HG02588 (cell line): Measurements from ENCODE around the gene ZNF8.
A peak's percentile ranks its signal among the peaks of the same experiment; 100 is the strongest.
"Not testable (repeated sequence)": the region's sequence is repeated elsewhere in the genome, so short reads cannot be mapped to it uniquely, and the experiment has no call there.

Experiments
- ATAC-seq: cut with Tn5 transposase; IDR thresholded peaks from one replicate; pipeline ENCODE4 v1.9.1; 2021; ENCODE audit warnings: mild to moderate bottlenecking, moderate library complexity; ENCODE audit not compliant: unreplicated experiment

Gene ZNF8

GRCh38 chr19:58278541-58279041 lies at the start of gene ZNF8:
Gene ZNF8 (plus strand): TSS chr19:58278955. CDS start chr19:58279082, 127 bp downstream.
- ATAC-seq = peak; percentile 96

DNA sequence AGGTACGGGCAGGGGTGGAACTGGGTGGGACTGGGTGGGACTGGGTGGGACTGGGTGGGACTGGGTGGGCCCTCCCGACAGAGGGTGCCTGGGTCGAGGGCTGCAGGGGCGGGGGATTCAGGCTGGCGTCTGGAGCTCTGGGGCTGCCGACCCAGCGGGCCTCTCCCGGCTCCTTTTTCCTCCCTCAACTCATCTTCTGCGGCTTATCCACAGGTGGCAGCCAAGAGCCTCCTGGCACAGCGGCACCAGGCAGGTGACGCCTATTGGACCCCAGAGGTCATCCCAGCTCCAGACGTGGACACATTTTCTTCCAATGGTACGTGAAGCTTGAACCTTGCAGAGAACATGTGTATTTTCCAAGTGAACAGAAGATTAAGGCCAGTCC lies 49.5 kb upstream of the ZNF8 start:
- no peak for ATAC-seq

DNA sequence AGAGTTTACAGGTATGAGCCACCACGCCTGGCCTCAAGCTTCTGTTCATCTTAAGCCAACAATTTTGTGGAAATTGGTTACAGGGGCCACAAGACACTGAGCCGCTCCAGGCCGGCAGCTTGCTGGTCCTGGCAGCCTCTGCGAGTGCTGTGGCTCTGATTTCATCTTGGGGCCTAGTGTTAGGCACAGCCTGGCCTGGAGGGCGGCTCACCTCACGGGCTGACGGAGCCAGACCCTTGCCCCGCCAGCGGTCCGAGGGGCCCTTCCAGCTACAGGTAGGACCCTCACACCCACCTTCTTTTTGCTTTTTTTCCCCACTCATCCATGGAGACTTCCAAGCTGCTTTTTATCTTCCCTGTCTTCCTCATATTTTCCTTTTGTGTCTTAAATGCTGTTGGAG lies 41.4 kb upstream of the ZNF8 start:
- ATAC-seq = no peak

GRCh38 chr19:58243351-58243750 lies 35.4 kb upstream of the ZNF8 start:
- no peak for ATAC-seq

GRCh38 chr19:58248886-58249285 lies 29.9 kb upstream of the ZNF8 start:
- ATAC-seq = no peak

- no peak for ATAC-seq
Observed at GRCh38 chr19:58252102-58252685, 26.6 kb upstream of the ZNF8 start.

- ATAC-seq = not testable (repeated sequence)
Observed at GRCh38 chr19:58258259-58258658, 20.5 kb upstream of the ZNF8 start.

DNA sequence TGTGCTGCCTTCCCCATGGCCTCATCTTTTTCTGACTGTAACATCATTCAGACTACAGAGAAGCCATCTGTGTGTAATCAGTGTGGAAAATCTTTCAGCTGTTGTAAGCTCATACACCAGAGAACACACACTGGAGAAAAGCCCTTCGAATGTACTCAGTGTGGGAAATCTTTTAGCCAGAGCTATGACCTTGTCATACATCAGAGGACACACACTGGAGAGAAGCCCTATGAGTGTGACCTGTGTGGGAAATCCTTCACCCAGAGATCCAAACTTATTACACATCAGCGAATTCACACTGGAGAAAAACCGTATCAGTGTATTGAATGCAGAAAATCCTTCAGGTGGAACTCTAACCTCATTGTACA lies 17.2 kb upstream of the ZNF8 start:
- ATAC-seq = no peak

DNA sequence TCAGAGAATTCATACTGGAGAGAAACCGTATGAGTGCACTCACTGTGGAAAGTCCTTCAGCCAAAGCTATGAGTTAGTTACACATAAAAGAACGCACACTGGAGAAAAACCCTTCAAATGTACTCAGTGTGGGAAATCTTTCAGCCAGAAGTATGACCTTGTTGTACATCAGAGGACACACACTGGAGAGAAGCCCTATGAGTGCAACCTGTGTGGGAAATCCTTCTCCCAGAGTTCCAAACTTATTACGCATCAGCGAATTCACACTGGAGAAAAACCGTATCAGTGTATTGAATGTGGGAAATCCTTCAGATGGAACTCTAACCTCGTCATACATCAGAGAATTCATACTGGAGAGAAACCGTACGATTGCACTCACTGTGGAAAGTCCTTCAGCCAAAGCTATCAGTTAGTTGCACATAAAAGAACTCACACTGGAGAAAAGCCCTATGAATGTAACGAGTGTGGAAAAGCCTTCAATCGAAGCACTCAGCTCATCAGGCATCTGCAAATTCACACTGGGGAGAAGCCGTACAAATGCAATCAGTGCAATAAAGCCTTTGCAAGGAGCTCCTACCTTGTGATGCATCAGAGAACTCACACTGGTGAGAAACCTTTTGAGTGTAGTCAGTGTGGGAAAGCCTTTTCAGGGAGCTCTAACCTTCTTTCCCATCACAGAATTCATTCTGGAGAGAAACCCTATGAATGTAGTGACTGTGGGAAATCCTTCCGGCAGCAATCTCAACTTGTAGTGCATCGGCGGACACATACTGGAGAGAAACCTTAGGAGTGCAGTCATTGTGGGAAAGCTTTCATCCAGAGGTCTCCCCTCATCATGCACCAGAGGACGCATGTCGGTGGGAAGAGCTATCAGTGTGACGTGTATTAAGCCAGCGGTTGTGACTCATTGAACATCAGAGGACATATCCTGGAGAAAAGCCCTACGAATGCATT lies 16.5 kb upstream of the ZNF8 start:
- no peak for ATAC-seq

- ATAC-seq = no peak
Observed at GRCh38 chr19:58262922-58263296, 15.8 kb upstream of the ZNF8 start.

DNA sequence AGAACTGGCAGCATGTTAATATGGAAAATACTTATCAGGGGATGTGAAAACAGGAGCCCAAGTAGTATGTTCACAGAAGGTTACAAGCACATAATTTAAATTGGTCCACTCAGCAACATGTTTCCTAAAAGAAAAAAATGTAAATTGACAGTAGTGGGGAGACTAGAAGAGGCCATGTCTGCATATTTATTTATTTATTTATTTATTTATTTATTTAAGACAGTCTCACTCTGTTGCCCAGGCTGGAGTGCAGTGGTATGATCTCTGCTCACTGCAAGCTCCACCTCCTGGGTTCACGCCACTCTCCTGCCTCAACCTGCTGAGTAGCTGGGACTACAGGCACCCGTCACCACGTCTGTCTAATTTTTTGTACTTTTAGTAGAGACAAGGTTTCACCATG lies 13.7 kb upstream of the ZNF8 start:
- no peak for ATAC-seq

DNA sequence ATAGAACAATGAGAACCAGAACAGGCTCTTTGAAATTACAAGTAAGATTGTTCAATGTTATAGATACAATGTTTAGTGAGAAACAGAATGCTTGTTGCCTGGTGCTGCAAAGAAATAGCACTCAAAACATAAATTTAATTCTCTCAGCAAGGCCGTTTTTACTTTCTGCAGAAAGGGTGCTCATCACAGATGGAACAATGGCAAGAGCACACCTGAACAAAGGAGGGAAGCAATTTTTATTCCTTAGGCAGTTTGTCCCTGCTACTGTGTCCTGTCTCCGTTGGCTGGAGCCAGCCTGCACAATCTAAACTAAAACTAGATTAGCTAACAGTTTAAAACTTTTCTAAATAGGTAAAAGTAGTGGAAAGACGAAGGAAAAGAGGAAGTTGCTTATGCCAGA lies 10.4 kb upstream of the ZNF8 start:
- no peak for ATAC-seq

DNA sequence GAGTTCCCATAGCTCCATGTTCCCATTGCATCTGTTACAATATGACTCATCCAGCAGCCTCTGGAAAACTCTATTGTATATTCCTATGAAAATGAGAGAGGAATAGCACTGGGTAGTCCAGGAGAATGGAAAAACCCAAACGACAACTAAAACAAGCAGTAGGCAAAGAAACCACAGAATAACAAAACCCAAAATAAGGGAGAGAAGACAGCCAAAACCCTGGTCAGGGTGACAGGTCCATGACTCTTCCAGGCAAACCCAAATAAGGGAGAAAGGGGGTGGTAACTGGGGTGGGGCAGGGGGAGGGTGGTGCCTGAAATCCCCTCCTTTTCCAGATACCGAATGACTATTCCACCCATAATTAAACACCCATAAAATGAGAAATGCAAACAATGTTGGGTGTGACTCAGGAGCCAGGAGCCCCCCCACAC lies 4.0 kb upstream of the ZNF8 start:
- ATAC-seq = no peak

DNA sequence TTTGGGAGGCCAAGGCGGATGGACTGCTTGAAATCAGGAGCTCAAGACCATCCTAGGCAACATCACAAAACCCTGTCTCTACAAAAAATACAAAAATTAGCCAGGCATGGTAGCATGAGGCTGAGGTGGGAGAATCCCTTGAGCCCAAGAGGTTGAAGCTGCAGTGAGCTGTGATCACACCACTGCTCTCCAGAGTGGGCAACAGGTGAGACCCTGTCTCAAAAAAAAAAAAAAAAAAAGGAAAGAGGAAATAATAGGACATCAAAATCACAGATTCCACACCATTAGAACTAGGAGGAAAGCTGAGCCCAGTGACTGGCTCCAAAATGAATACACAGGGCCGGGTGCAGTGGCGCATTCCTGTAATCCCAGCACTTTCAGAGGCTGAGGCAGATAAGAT lies 3.2 kb upstream of the ZNF8 start:
- no peak for ATAC-seq

- no peak for ATAC-seq
Observed at GRCh38 chr19:58277197-58277596, 1.6 kb upstream of the ZNF8 start.

GRCh38 chr19:58277748-58278540 lies 811 bp upstream of the ZNF8 start:
- no peak for ATAC-seq

DNA sequence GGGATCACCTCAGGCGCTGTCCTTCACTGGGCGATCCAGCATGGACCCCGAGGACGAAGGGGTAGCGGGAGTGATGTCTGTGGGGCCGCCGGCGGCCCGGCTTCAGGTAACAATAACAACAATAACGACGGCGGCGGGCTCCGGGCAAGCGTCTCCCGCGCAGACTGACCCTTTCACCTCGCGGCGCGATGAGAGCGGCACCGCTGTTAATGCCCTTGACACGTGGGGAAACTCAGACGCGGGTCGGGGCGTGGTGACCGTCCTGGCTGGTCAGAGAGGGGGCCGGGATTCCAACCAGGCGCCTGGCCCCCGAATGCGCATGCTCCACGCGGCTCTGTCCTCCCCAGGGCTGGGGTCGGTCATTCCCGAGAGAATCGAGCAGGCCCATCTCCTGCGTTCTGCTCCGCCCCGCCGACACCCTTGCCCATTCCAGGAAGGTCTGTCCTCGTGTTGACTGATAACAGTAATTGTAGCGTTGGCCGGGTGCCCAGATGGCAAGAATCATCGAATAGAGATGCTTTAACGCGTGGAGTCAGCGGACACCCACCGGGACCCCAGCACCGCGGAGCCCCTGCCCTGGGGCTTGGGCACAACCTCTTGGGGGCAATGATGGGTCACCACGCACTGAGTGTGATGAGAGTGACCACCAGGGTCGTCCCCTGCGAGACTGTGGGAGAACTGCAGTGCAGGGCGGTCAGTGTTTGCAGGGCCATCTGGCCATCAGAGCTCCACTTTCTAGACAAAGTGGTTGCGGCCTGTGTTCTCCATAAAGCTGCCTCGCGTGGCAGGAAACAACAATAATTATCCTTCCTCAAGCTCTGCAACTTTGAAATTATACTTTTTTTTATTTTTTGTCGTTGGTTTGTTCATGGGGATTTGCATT lies 528 bp downstream of the ZNF8 start:
- peak; percentile 36 for ATAC-seq

GRCh38 chr19:58279925-58280316 lies 1.2 kb downstream of the ZNF8 start:
- no peak for ATAC-seq

GRCh38 chr19:58284199-58284598 lies 5.4 kb downstream of the ZNF8 start:
- ATAC-seq = no peak

GRCh38 chr19:58291943-58292342 lies 13.2 kb downstream of the ZNF8 start:
- ATAC-seq = no peak
